Lung (tissue), 12 donors: ENCODE results near the gene C15orf40. TPM values are rescaled to one million over a fixed set of nuclear protein-coding genes. Genes with fewer than 3 reads are reported as not detected.

Experiments
- ATAC-seq: fragments of 200-7000 bp; cut with Tn5 transposase; one replicate; pipeline ENCODE4 v1.9.1; 2020; ENCODE audit warnings: moderate number of reproducible peaks; ENCODE audit not compliant: insufficient read depth, low FRiP score
- DNase-seq, 3 donors: peaks; one replicate each; pipeline ENCODE4 v3.0.0-alpha.2; 2013 to 2017
- H3K27ac ChIP-seq, 2 donors: one replicate each; pipeline ENCODE4 v1.5.1; 2013; ENCODE audit warnings: mild to moderate bottlenecking in 2 of 2, moderate library complexity in 2 of 2, control low read depth in 1 of 2, inconsistent platforms in 1 of 2, low read depth in 1 of 2, low read length in 1 of 2
- H3K27me3 ChIP-seq, 3 donors: one replicate each; pipeline ENCODE4 v1.5.1; 2013; ENCODE audit warnings: low read length in 2 of 3; ENCODE audit not compliant: control insufficient read depth in 3 of 3, insufficient read depth in 3 of 3
- H3K36me3 ChIP-seq, 4 donors: one replicate each; pipeline ENCODE4 v1.5.1; 2013; ENCODE audit warnings: low read length in 4 of 4, mild to moderate bottlenecking in 1 of 4, moderate library complexity in 1 of 4; ENCODE audit not compliant: control insufficient read depth in 4 of 4, insufficient read depth in 4 of 4
- H3K4me1 ChIP-seq, 5 donors: one replicate each; pipeline ENCODE4 v1.5.1; 2013; ENCODE audit warnings: low read length in 5 of 5, mild to moderate bottlenecking in 2 of 5, moderate library complexity in 1 of 5; ENCODE audit not compliant: control insufficient read depth in 5 of 5, insufficient read depth in 5 of 5
- H3K4me3 ChIP-seq: one replicate; pipeline ENCODE4 v1.5.1; 2013; ENCODE audit warnings: mild to moderate bottlenecking, control low read depth, moderate library complexity
- H3K9ac ChIP-seq, 2 donors: one replicate each; pipeline ENCODE4 v1.5.1; 2013; ENCODE audit warnings: low read length in 2 of 2, control low read depth in 1 of 2; ENCODE audit not compliant: insufficient read depth in 1 of 2
- H3K9me3 ChIP-seq, 4 donors: one replicate each; pipeline ENCODE4 v1.5.1; 2013; ENCODE audit warnings: low read length in 3 of 4, mild to moderate bottlenecking in 1 of 4, moderate library complexity in 1 of 4; ENCODE audit not compliant: control insufficient read depth in 4 of 4, insufficient read depth in 3 of 4
- WGBS, 2 donors: extraction: QIAGEN DNeasy Blood & Tissue Kit; methylation state at CpG; one replicate each; pipeline ENCODE4 v1.1.7; 2013; 5-methylcytosine and 5-hydroxymethylcytosine counted together
- polyA plus RNA-seq, 2 donors: library from polyadenylated mRNA; stranded (reverse); fragments of 200-250 nt; gene quantifications; one replicate each; pipeline ENCODE4 v1.2.1, GENCODE V29; 2013
- total RNA-seq, 2 donors: library from RNA; depleted of rRNA in 1 of 2; stranded (reverse); fragments of >200 nt in 1 of 2; gene quantifications; one replicate each; pipeline ENCODE4 v1.2.1, GENCODE V29; 2014 to 2021
- TF ChIP-seq, protein P1 (sequence below): IDR thresholded peaks from 2 replicates; pipeline ENCODE4 v1.5.1; 2012; ENCODE audit warnings: mild to moderate bottlenecking; ENCODE audit errors: control extremely low read depth, extremely low read depth
- donor health status: control.
- donor health status: control.
- donor health status: Bipolar disorder and iron deficiency.
- donor health status: healthy.
- donor health status: DM: yes; HTN: yes; CAD: no.

The C15orf40 gene
- total and polyA plus RNA-seq, 4 donors = 16.7 to 26.1 (median 21.7) TPM

DNA sequence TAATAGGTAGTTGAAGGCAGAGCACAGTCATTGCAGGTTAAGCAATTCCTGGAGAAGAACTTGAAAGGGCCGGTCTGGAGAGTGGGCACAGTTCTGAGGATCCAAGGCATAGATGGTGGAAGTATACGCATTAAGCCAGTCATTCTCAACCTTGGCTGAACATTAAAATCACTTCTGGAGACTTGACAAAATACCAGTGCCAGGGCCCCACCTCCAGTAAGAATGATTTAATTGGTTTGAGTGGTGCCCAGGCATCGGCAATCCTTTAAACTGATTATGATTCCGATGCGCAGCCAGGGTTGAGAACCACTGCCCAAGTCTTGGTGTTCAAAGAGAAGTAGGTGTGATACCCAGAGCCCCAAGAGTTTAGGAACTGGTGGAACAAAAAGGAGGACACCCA, 52.0 kb downstream of the C15orf40 start:
- H3K36me3 ChIP-seq = no peaks in the 10 kb centered on the region
- H3K4me3 ChIP-seq = no peak overlapping the region
- 94 to 98% methylated on average over 5 of the region's 5 CpGs for WGBS, 2 donors
- peaks cover 0 to 3% (median 0%) of the 10 kb centered on the region in 5 donors for H3K4me1 ChIP-seq
- H3K9ac ChIP-seq = no peak overlapping the region
- TF ChIP-seq, protein P1, sequence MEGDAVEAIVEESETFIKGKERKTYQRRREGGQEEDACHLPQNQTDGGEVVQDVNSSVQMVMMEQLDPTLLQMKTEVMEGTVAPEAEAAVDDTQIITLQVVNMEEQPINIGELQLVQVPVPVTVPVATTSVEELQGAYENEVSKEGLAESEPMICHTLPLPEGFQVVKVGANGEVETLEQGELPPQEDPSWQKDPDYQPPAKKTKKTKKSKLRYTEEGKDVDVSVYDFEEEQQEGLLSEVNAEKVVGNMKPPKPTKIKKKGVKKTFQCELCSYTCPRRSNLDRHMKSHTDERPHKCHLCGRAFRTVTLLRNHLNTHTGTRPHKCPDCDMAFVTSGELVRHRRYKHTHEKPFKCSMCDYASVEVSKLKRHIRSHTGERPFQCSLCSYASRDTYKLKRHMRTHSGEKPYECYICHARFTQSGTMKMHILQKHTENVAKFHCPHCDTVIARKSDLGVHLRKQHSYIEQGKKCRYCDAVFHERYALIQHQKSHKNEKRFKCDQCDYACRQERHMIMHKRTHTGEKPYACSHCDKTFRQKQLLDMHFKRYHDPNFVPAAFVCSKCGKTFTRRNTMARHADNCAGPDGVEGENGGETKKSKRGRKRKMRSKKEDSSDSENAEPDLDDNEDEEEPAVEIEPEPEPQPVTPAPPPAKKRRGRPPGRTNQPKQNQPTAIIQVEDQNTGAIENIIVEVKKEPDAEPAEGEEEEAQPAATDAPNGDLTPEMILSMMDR = no peak
- no peak for DNase-seq
- H3K9me3 ChIP-seq = no peaks in the 10 kb centered on the region
- ATAC-seq = no peak
- no peaks in the 10 kb centered on the region for H3K27me3 ChIP-seq
- no peak overlapping the region for H3K27ac ChIP-seq

DNA sequence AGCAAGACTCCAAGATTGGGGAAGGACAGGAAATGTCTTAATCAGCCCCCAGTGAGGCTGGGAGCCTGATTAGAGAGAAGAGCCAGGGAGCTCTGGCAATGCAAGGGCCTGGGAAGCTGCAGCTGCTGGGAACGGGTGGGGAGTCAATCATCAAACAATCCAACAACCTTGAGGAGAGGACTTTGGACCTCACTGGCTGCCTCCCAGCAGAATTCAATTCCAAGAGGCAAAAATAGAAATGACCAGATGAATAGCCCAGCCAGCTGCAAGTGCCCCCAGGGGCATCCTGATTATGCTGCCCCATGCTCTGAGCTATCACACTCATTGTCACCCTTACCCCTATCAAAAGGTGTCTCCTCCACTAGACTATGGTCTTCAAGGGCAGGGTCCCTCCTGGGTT, 52.8 kb downstream of the C15orf40 start:
- DNase-seq (no peak), ATAC-seq (no peak)
- H3K4me3 ChIP-seq = no peak overlapping the region
- peaks cover 0 to 2% (median 0%) of the 10 kb centered on the region in 5 donors for H3K4me1 ChIP-seq
- no peaks in the 10 kb centered on the region for H3K36me3 ChIP-seq
- TF ChIP-seq, protein P1 = no peak
- no peaks in the 10 kb centered on the region for H3K9me3 ChIP-seq
- no peaks in the 10 kb centered on the region for H3K27me3 ChIP-seq
- no peak overlapping the region for H3K27ac ChIP-seq
- WGBS, 2 donors = 94 to 100% methylated on average over 1 of the region's 1 CpG
- no peak overlapping the region for H3K9ac ChIP-seq

DNA sequence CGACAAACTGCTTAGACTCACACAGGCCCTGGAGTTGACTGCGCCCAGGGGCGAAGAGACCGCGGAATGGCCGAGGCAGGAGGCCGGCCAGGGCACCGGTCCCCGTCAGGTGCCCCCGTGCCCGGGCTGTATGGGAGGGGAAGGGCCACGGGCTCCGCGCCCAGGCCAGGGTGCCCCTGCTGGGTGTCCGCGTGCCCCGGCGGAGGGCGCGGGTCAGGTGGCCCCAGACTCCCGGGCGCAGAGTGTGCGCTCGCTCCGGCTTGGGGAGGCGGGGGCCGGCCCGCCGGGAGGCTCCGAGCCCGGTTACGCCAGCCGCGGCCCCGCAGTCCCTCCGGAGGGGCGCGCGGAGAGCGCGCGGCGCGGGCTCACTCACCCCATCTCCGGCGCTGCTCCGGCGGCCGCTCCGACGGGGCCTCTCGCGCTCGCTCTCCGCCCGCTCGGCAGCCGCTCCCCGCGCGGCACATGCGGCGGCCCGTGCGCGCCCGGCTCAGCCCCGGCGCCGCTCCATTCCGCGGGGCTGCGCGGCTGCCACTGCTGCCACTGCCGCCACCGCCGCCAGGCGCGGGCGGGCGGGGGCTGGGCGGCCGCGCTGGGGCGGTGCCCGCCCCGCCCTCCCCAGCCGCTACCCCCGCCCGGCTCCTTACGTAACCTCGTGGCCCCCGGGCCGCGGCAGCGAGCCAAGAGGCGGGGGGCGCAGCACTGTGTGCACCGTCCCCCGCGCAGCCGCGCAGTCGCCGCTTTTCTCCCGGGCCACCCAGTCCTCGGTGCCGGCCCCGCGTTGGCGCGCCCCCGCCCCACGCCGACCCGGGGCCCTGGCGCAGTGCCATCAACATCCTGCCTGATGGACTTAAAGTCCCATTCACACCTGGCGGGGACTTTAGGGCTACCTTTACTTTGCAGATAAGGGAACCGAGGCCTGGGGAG, 59.0 kb downstream of the C15orf40 start, which contains the start of gene HOMER2:
Gene HOMER2 (minus strand): TSS at position 563 of the 924 bp plus-strand sequence. CDS start 185 bp downstream, at position 378.
- Histone ChIP-seq H3K9me3 (peaks cover 0 to 2% (median 0%) of the 10 kb centered on the region in 4 donors), H3K4me3 (peak within 1 kb of the TSS; percentile 49), H3K27ac (peak within 1 kb of the TSS; percentile 63 to 71), H3K4me1 (peaks cover 0 to 12% (median 0%) of the 10 kb centered on the region in 5 donors), H3K36me3 (no peaks in the 10 kb centered on the region), H3K9ac (no peak within 1 kb of the TSS), H3K27me3 (peaks cover 0 to 21% (median 0%) of the 10 kb centered on the region in 3 donors)
- TF ChIP-seq, protein P1 = no peak
- ATAC-seq (peak; percentile 53), DNase-seq (peak; percentile 24 to 52 (median 48))
- WGBS, 2 donors = 1% methylated on average over 70 to 119 of the region's 119 CpGs
